Measurements from ENCODE around the gene DUSP28. TPM values are rescaled to one million over a fixed set of nuclear protein-coding genes. Genes with fewer than 3 reads are reported as not detected.
A peak's percentile ranks its signal among the peaks of the same experiment; 100 is the strongest.

Gene DUSP28
- total and polyA plus RNA-seq, 2 of the 13 experiments (the other 11 are each of a cell fraction or from before 2014, with no cell fraction given) = 5.2 to 8.6 TPM

DNA sequence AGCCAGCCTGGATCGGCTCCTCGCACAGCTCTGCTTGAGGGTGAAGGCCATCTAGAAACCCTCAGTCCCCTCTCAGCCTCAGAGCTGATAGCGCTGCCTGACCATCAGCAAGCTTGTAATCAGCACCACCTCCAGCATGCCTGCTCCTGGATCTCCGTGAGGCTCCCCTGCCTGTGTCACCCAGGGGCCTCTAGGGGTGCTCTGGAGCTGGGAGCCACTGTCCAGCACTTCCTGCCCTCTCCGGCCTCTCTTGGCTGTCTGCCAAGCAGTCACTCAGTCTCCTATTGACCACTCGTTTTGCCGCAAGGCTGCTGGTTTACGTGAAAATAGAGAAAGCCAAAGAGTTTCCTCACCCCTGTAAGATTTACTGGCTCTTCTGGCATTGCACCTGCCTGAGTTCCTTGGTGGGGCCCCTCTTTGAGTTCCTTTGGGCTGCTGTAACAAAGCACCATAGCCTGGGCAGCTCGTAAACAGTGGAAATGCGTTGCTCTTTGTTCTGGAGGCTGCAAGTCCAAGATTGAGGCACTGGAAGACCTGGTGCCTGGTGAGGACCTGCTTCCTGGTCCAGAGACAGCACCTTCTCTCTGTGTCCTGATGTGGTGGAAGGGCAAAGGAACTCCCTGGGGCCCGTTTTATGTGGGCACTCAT is 44.3 kb downstream of the DUSP28 start (continued):
- TF ChIP-seq, protein P1, sequence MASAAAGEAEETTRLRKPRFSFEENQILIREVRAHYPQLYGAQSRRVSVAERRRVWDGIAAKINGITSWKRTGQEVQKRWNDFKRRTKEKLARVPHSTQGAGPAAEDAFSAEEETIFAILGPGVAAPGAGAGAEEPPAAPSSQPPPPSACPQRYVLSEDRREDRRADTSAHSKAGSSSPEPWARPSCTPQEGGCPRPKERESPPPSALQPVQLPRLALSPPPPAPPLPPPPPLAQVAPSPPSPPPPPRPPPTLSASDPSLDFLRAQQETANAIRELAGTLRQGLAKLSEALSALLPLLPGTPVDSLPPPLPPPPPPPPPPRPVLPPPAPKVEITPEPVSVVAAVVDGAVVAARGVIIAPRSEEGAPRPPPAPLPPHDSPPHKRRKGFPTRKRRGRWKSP (CRISPR knock-in tag; IDR thresholded peaks at IDR 0.05) = 0 out of 2 replicates have a peak, but pooled peaks have one; percentile 65
- no peak for TF ChIP-seq HNRNPK (IDR thresholded peaks at IDR 0.05; ENCODE audit: low read depth, low read length, poor library complexity, severe bottlenecking)
- no peak for TF ChIP-seq ZNF24 (IDR thresholded peaks at IDR 0.05)
- peak; percentile 74; the same call in 1 of the 2 replicates for TF ChIP-seq FOXA3 (CRISPR knock-in tag; IDR thresholded peaks at IDR 0.05)
- TF ChIP-seq MAFG (CRISPR knock-in tag; IDR thresholded peaks at IDR 0.05) = no peak
- TF ChIP-seq ZFP36 (IDR thresholded peaks at IDR 0.05; ENCODE audit: borderline replicate concordance, low read depth, low read length, partially characterized antibody) = no peak
- TF ChIP-seq, protein P2, sequence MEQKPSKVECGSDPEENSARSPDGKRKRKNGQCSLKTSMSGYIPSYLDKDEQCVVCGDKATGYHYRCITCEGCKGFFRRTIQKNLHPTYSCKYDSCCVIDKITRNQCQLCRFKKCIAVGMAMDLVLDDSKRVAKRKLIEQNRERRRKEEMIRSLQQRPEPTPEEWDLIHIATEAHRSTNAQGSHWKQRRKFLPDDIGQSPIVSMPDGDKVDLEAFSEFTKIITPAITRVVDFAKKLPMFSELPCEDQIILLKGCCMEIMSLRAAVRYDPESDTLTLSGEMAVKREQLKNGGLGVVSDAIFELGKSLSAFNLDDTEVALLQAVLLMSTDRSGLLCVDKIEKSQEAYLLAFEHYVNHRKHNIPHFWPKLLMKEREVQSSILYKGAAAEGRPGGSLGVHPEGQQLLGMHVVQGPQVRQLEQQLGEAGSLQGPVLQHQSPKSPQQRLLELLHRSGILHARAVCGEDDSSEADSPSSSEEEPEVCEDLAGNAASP (CRISPR knock-in tag; IDR thresholded peaks at IDR 0.05; ENCODE audit: borderline replicate concordance) = peak; percentile 69
- no peak for TF ChIP-seq JDP2 (CRISPR knock-in tag; IDR thresholded peaks at IDR 0.05; ENCODE audit: borderline replicate concordance)
- TF ChIP-seq ZNF180 (CRISPR knock-in tag; IDR thresholded peaks at IDR 0.05; ENCODE audit: borderline replicate concordance, low read depth) = no peak
- peak; percentile 73; the same call in 1 of the 2 replicates for TF ChIP-seq ZNF891 (CRISPR knock-in tag; IDR thresholded peaks at IDR 0.05)
- TF ChIP-seq, protein P3, sequence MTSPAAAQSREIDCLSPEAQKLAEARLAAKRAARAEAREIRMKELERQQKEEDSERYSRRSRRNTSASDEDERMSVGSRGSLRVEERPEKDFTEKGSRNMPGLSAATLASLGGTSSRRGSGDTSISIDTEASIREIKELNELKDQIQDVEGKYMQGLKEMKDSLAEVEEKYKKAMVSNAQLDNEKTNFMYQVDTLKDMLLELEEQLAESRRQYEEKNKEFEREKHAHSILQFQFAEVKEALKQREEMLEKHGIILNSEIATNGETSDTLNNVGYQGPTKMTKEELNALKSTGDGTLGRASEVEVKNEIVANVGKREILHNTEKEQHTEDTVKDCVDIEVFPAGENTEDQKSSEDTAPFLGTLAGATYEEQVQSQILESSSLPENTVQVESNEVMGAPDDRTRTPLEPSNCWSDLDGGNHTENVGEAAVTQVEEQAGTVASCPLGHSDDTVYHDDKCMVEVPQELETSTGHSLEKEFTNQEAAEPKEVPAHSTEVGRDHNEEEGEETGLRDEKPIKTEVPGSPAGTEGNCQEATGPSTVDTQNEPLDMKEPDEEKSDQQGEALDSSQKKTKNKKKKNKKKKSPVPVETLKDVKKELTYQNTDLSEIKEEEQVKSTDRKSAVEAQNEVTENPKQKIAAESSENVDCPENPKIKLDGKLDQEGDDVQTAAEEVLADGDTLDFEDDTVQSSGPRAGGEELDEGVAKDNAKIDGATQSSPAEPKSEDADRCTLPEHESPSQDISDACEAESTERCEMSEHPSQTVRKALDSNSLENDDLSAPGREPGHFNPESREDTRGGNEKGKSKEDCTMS (CRISPR knock-in tag; conservative IDR thresholded peaks at IDR 0.05) = no peak
- TF ChIP-seq SALL1 (CRISPR knock-in tag; IDR thresholded peaks at IDR 0.05) = peak; percentile 92
- peak; percentile 49 for TF ChIP-seq RBM39 (IDR thresholded peaks at IDR 0.05; ENCODE audit: low read depth, low read length, poor library complexity, severe bottlenecking)
- TF ChIP-seq ZNF616 (CRISPR knock-in tag; IDR thresholded peaks at IDR 0.05; ENCODE audit: low read depth) = 0 out of 2 replicates have a peak, but pooled peaks have one; percentile 22
- TF ChIP-seq KAT8 (CRISPR knock-in tag; IDR thresholded peaks at IDR 0.05) = peak; percentile 87
- TF ChIP-seq HNF4G (IDR thresholded peaks at IDR 0.05; ENCODE audit: borderline replicate concordance, low read depth, low read length) = no peak
- TF ChIP-seq HNF4G (CRISPR knock-in tag; IDR thresholded peaks at IDR 0.05; ENCODE audit: borderline replicate concordance, low read depth) = peak; percentile 60; the same call in 1 of the 2 replicates
- peak; percentile 87; the same call in 1 of the 2 replicates for TF ChIP-seq AKAP8 (CRISPR knock-in tag; IDR thresholded peaks at IDR 0.05)
- TF ChIP-seq SMYD3 (CRISPR knock-in tag; IDR thresholded peaks at IDR 0.05) = peak; percentile 62; the same call in 1 of the 2 replicates
- 0 out of 2 replicates have a peak, but pooled peaks have one; percentile 34 for TF ChIP-seq ZNF274 (CRISPR knock-in tag; IDR thresholded peaks at IDR 0.05)
- peak; percentile 74; the same call in 1 of the 2 replicates for TF ChIP-seq HOXA5 (CRISPR knock-in tag; IDR thresholded peaks at IDR 0.05)
- TF ChIP-seq, protein P4, sequence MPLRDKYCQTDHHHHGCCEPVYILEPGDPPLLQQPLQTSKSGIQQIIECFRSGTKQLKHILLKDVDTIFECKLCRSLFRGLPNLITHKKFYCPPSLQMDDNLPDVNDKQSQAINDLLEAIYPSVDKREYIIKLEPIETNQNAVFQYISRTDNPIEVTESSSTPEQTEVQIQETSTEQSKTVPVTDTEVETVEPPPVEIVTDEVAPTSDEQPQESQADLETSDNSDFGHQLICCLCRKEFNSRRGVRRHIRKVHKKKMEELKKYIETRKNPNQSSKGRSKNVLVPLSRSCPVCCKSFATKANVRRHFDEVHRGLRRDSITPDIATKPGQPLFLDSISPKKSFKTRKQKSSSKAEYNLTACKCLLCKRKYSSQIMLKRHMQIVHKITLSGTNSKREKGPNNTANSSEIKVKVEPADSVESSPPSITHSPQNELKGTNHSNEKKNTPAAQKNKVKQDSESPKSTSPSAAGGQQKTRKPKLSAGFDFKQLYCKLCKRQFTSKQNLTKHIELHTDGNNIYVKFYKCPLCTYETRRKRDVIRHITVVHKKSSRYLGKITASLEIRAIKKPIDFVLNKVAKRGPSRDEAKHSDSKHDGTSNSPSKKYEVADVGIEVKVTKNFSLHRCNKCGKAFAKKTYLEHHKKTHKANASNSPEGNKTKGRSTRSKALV (CRISPR knock-in tag; IDR thresholded peaks at IDR 0.05) = peak; percentile 81; the same call in 1 of the 2 replicates
- no peak for TF ChIP-seq ZNF549 (CRISPR knock-in tag; IDR thresholded peaks at IDR 0.05)
- peak; percentile 26; the same call in 1 of the 2 replicates for TF ChIP-seq ZNF12 (CRISPR knock-in tag; IDR thresholded peaks at IDR 0.05)
